GM19452 (cell line): Measurements from ENCODE around the gene GAMT.
"Not testable (repeated sequence)": the region's sequence is repeated elsewhere in the genome, so short reads cannot be mapped to it uniquely, and the experiment has no call there.

Experiments
- ATAC-seq: cut with Tn5 transposase; IDR thresholded peaks from one replicate; pipeline ENCODE4 v1.9.1; 2021; ENCODE audit not compliant: unreplicated experiment

The GAMT gene

DNA sequence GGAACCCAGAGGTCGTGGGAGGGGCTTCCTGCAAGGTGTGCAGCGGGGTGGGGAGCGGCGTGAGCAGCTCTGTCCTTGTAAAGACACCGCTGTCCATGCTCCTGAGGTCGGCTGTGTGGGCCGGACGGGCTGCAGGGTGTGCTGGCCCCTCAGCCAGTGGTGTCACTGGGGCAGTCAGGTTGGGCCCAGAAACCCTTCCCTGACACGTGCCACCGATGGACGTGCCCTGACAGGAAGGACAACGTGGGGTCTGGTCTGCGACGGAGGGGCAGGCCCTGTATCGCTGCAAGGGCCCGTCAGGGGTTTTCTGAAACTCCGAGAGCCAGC lies 32.7 kb upstream of the GAMT start:
- ATAC-seq: no peak

DNA sequence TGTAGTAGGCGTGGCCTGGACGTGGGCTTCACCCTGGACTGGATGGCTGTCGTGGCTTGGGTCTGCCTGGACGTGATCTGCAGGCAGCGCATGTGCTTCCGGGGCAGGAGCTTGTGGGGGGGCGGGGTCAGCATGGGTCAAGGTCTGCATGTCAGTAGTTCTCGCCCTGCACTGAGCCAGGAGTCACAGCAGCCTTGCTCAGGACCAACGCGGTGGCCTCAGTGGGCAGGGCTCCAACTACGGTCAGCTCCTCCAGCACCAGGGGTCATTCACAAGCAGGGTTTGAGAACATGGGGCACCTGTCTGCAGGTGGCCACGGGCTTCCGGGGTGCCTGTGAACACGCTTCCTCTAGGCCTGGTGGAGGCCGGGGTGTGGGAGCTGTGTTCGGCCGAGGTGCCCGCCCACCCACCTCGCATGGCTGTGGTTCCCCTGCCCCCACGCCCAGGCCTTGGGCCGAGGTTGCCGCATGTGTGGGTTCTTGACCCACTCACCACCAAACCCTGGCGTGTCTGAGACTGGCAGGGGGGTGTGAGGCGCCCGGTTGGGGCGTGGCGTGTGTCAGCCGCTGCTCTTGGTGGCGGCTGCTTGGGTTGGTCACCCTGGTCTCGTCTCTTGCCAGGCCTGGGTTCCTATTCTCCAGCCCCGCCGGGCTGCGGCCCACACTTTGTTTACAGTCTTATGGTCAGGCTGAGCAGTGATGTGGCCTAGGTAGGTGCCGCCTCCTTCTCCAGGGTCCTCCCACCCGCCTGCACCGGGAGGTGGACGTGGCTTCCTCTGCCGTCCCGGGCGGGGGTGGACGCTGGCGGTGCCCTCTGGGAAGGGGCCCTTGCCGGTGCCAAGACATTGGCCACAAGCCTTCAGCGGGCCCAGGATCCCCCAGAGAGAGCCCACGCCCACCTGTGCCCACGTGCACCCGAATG lies 32.0 kb upstream of the GAMT start:
- no peak for ATAC-seq

DNA sequence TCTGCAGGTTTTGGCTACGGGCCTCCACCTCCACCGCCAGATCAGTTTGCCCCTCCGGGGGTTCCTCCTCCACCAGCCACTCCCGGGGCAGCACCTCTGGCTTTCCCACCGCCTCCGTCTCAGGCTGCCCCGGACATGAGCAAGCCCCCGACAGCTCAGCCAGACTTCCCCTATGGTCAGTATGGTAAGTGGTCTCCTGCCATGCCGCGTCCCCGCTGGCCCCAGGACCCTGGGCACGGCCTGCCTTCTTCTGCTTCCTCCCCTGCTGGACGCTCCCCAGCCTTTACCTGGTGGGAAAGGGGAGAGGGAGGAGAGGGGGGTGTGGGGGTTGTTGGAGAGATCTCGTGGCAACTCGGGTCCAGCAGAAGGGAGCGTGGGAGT lies 31.2 kb upstream of the GAMT start:
- no peak for ATAC-seq

DNA sequence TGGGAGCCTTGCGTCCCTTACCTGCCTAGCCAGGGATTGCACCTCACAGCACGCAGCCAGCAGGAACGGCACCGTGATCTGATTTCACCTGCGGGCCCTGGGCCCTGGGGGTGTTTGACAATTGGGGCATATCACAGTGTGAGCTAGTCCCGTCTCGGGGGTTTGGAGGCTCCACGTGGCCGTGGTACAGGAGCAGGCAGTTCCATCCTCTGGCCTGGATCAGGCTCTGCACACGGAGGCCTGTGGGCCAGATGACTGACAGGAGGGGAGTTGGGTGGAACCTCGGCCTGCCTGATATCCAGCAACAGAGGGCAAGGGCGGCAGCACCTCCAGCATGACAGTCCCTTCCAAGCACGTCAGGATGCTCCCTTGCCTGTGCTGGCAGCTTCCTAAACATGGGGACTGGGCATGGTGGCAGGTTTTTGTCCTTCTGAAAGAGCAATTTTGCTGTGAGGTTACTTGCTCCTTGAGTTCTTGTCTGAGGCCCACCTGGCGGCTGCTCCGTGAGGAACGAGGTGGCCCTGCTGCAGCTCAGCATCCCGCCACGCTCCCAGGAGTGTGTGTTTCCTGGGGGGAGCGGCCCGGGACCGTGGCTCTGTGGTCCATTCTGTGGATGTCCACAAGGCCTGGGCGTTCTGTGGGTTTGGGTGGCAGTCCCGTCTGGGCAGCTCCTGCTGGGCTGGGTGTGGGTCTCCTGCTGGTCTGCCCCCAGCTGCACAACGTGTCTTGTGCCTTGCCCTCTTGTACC lies 30.6 kb upstream of the GAMT start:
- no peak for ATAC-seq

DNA sequence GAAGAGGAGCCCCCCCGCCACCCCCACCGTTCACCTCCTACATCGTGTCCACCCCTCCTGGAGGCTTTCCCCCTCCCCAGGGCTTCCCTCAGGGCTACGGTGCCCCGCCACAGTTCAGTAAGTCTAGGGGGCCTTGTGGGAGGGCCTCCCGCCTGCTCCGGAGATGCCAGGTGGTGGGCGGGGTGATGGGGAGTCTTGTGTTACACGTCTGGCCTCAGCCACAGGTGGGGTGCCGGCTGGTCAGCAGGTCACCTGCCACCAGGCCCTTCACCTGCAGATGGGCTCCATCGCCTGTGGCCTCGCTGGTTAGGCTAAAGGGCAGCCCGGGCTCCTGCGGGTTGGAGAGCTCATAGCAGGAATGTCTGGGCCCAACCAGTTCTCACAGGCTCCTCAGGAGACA lies 28.9 kb upstream of the GAMT start:
- no peak for ATAC-seq

DNA sequence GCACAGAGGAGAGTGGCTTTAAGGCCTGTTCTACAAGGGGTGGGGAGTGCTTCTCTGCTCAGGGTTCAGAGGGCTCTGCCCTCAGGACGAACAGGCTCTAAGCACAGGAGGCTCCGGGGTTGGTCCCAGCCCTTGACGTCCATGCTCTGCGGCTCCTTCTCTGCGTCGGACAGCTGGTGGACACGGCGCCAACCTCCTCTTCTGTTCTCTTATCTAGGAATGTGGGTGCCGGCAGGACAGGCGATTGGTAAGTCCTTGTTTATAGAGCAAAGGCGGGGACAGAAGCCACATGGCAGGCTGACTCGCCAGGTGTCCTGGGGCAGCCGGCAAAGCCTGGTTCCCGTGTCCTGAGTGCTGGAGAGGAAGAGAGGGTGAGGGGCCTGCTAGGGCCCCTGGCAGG lies 28.4 kb upstream of the GAMT start:
- no peak for ATAC-seq

DNA sequence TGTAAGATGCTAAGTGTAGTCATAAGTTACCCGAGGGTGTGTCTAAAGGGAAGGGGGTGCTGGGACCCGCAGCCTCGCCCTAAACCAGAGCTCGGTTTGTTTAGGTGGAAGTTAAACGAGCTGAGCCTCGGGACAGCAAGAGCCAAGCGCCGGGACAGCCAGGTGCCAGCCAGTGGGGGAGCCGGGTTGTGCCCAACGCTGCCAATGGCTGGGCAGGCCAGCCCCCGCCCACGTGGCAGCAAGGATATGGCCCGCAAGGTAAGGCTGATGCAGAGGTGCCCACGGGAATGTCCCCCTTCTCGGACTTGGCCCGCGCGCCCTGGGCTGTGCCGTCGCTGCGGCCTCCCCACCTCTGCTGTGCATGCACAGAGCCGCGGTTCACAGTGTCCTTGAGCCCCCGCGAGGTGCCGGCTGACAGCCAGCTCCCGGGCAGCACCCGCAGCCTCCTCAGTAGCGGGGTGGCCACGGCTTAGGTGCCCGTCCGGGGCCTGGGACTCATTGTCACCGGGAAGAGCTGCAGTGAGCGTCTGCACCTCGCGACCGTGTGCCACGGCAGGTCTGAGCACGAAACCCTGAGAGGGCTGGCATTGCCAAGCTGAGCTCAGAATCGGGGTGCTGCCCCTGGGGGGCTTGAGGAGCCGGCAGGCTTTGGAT lies 27.5 kb upstream of the GAMT start:
- no peak for ATAC-seq

DNA sequence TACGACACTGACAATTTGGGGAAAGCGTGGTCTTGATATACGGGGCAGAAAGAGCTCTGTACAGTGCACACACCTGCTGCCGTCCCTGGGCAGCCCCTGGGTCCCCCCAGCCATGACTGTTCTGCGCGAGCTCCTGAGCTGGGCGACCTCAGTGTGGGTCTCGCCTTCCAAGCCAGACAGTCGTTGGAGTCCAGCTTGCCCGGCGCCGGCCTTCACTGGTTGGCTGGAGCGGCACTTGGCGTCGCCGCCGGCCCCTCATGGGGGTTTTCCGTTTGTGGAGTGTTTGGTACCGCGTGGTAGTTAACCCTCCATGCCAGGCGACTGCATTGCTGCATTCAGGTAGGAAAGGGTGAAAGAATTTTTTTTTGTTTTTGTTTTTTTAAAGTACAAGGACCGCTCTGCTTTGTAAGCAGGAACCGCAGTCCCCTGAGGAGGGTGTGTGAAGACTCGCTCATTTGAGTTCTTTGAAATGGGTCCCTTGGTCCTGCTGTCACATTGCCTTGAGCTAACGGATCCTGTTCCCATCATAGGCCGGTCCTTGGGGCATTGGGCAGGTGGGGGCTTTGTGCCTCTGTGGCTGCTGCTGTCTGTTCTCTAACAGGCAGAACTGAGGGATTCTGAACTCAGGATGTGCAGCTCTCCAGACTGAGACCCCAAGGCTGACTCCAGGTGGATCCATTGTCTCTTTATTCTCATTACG lies 26.0 kb upstream of the GAMT start:
- ATAC-seq: no peak

DNA sequence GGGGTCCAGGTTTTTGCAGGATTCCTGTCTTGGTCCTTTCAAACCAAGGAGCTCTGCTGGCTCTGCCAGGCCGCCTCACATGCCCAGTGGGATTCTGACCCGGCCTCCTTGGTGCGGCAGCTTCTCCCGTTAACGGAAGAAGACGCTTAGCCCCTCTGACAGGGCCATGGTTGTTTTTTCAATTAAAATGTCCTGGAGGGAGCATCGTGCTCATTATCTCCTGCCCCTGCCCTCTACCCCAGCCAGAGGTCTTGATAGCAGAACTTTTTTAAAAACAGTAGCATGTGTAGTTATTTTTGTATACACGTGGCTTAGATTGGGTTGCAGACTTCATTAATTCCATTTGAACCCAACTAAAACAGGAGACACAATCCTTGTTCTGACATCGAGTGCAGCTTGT lies 25.4 kb upstream of the GAMT start:
- no peak for ATAC-seq

DNA sequence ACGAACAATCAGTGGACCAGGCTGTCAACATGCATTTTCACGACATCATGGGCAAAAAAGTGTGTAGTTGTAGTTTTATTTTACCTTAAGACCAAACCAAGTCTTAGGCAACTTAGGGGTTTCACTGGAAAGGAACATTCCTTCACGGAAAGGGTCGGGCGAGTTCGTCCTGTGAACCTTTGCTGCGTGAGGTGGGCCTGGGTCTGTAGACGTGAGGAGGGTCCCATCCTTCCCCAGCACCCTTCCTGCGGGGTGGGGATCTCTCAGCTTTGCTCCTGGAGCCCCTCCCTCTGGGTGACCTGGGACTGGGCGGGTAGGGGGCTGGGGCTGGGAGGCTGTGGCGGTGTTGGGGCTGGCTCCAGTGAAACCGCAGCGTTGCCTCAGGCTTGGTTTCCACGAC lies 24.6 kb upstream of the GAMT start:
- no peak for ATAC-seq

DNA sequence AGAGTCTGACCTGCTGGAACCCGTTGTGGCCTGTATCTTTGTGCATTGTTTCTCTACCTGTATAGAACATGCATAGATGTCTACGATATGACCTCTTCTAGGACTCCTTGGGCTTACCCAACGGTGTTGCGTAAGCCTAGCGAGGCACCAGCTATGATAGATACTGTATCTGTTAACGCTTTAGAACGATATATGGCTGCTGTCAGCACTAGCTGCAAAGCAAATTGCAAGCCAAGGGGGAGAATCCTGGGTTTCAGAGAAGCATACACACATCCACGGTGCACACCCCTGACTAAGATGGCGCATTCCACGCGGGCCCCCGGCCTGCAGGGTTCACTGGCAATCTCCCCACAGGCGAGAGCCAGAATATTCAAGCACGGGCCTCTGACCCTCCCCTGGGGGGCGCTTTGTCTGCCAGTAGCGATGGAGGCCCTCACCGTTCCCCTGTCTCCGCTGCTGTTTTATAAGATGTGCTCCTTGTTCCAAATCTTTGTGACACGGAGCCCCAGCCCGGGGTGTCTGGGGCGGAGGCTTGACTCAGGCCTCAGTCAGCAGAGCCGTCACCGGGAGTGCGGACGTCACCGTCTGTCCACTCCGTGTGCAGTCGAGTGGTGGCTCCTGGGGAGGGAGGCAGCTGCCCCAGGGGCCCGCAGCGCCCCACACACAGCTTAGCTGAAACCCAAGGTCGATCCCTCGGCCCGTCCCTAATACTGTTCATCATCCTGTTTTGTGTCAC lies 23.9 kb upstream of the GAMT start:
- no peak for ATAC-seq

DNA sequence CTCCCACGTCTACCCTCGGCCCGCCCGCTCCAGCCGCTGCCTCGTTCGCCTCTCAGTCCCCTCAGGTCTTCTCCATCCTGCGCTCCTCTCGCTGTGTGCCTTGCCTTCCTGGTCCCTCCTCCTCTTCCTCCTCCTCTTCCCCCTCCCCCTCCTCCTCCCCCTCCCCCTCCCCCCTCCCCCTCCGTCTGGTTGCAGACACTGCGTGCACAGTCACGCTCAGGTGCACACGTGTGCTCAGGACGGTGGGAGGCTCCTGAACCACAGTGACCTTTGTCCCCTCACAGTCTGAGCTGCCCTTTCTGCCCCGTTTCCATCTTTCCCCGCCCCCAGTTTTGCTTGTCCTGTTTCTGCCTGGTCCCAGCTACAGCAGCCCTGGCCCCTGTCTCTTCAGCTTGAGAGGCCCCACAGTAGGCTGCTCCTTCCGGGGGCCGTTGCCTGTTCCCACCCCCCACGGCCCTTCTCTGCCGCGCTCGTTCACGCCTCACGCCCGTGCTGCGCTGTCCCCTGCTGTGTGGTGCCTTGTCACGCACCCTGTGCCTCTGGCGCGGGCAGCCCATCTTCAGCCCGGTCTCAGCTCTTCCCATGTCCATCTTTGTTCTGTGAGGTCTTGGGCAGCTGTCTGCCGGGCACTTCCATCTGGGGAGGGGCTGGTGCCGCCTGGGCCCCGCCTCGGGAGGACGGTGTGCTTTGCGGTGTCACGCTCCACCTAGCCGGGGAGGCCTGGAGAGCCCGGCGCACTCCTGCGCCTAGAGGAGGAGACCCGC lies 23.0 kb upstream of the GAMT start:
- no peak for ATAC-seq

DNA sequence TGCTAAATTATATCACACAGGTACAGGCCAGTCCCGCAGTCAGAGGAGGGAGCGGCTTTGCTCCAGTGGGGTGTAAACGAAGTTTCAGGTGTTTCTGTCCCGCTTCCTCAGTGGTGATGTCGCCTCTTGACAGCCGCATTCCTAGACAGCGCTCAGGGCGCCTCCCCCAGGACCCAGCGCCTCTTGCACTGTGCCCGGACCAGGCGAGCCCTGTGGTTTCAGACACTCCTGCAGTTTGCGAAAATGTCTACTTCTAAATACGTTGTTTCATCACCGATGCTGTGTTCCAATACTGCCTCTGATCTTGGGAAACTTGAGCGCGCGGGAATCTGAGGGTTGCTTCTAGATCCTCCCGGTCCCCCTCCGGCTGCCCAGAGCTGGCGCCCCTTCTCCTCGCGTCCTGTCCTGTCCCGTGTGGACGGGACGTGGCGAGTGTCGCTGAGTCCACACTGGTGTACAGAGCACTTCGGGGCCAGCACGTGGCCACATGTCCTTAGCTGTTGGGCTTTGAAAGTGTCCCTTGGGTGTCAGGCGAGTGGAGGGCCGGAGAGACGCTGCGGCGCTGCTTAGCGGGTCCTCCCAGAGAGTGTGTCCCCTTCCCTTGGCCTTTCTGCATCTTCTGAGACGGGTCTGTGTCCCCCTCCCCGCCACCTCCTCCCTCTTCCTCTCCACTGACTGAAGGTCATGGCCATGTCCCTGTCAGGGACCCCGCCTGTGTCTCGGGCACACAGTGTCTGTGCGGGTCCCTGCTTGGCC lies 22.3 kb upstream of the GAMT start:
- no peak for ATAC-seq

DNA sequence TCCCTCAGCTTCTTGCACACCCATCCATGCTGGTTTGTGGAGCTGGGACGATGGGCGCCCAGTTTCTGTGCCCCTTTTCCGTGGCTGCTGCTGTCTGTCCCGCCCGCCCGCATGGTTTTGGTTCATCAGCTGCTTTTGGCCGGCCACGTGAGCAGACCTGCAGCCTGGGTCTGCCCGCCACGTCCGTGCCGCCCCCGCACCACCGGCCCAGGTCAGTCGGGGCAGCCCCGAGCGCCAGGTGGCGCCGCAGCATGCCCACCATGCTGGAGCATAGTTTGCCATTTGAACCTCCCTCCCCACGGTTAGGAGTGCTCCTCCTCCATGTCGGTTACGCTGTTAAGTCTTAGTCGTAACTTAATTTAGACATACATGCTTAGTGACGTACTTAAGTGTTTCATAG lies 21.6 kb upstream of the GAMT start:
- no peak for ATAC-seq

DNA sequence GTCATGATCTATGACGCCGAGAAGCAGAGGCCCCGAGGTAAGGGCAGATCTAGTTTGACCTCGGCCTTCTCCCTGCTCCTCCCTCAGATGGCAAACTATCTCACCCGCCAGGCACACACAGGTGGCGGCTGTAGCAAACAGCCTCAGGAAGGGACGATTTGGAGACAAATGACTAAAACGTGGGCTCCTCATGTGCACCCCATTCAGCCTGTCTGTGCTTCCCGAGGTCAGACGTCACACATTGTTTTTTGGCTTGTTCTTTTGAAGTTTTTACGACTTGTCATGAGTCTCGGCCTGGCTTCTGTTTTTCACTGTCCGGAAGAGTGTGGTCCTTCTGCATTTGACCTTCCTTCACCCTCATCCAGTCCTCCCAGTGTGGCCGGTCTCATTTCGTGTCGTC lies 21.0 kb upstream of the GAMT start:
- ATAC-seq: no peak

DNA sequence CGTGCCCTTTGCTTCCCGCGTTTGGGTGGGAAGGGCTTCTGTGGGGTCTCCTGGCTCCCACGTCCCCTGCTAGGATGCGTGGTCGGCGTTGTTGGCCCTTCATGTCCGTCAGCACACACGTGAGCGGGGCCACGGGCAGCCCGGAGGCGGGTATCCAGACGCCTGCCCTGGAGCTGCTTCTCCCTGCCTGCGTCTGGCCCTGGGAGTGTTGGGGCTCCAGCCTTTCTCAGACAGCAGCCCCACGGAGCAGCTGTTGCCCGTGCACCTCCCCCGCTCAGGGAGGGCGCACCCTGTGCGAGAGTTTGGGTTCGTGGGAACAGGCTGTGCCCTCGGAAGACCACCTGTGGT lies 20.6 kb upstream of the GAMT start:
- no peak for ATAC-seq

DNA sequence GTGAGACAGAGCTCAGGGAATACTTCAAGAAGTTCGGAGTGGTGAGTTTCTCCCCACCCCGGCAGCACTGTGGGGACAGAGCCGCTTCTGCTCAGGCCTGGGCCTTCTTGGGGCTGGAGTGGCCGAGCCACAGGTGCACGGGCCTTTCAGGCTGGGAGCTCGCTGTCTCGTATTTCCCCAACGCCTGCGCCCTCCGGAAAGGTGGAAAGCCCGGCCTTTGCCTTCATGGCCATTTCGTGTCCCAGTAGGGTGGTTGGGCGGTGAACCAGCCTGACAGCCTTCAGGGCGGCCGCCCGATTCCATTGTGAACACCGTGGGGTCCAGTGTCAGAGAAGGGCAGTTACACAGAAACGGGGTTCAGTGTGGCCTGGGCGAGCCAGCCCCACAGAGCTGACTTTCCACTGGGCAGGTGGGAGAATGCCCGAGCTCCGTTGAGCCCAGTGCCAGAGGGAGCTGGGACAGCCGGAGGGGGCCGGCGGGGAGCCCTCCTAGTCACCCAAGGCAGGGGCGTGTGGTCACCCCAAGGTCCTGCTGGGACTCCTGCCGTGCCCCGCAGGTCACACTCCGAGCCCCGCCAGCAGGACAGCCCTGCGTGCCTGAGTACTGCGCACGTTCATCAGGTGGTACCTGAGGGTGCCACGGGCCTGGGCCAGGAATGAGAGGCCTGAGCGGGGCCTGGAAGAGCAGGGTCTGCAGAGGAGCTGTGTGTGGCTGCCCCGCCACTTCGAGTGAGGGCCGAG lies 20.0 kb upstream of the GAMT start:
- ATAC-seq: no peak

DNA sequence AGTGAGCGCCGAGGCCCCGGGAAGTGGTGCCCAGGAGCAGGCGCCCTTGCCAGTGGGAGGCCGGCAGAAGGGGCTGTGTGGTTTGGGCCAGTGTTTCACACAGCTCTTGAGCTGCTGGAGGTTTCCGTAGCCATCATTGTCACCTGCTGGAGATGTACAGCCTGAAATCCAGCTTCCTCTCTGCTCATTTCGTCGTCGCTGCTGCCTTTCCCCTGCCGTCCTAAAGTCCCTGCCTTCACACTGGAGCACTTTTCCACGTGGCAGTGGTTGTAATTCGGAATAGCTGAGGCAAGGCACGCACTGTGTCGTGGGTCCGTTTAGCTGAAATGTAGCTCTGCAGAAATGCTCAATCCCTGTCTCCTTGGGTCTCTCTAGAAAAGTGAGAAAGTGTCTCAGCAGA lies 19.2 kb upstream of the GAMT start:
- no peak for ATAC-seq

DNA sequence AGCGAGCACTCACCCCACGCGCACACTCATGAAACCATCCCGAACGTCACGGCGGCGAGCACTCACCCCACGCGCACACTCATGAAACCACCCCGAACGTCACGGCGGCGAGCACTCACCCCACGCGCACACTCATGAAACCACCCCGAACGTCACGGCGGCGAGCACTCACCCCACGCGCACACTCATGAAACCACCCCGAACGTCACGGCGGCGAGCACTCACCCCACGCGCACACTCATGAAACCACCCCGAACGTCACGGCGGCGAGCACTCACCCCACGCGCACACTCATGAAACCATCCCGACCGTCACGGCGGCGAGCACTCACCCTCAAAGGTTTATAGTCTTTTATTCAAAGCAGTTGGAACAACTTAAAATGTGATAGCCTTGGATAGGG lies 18.7 kb upstream of the GAMT start:
- not testable (repeated sequence) for ATAC-seq
